Measurements from ENCODE around the gene ECI1. TPM values are rescaled to one million over a fixed set of nuclear protein-coding genes. Genes with fewer than 3 reads are reported as not detected.

ECI1 gene
- 36.9 and 63.9 TPM in 2 replicates for polyA plus RNA-seq (2011; rRNA removed)
- polyA minus RNA-seq (2011; rRNA and poly(A)+ RNA removed), result 12.7 and 15.5 TPM in 2 replicates

DNA sequence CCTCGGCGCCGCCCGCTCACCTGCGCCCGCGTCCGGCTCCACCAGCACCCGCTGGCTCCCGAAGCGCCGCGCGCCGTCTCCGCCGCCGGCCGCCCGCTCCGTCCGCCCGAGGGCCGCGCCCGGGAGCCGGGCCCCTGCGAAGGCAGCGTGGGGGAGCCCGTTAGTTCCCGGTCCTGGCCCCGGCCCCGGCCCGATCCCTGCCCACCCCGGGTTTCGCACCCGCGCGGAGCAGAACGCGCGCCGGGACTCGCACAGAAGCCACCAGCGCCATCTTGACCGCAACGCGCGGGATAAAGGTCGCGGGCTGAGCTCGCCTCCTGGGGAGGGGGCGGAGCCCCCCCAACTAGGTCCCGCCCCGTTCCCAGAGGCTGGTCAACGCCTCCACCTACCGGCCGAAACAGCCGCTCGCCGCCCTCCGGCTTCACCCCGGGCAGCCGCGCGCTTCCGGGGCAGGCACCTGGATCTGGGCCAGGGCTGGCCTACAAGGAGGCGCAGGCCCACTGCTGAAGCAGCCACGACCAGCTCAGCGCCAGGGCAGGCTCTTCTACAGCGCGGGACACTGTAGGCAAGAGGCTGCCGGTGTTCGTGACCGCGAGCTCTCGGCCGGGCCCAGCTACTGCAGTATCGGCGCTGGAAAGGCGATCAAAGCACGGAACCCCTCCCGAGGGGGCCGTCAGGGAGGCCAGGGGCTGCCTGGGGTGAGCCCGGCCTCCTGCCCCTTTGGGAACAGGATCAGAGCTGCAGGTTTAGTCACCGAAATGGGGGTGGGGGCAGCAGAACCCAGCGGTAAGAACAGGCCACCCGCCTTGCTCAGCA lies at the start of gene ECI1:
Gene ECI1, minus strand, starts transcription at position 292 of the 816 bp plus-strand sequence. Its CDS starts 21 bp downstream, at position 271.
- POLR2A ChIA-PET, result no interaction called here
- no peaks in the 10 kb centered on the region for H3K27me3 ChIP-seq (ENCODE audit: control insufficient read depth, insufficient read depth, low read length)
- H3K4me3 ChIP-seq (ENCODE audit: low read depth, low read length), result peak within 1 kb of the TSS; percentile 57
- DNase-seq (ENCODE audit: low read depth), result peak; percentile 56
- CTCF ChIA-PET, result interaction anchor here (0.7 to 1.6 kb wide), 16 partner anchors 11 to 250 kb away, joined by 3 to 5 read pairs (median 3); partner anchors contain the start of genes CASKIN1 and RNPS1
- peak; percentile 74 for TF ChIP-seq CTCF (IDR thresholded peaks at IDR 0.05; ENCODE audit: insufficient read depth, low read depth, low read length)
- peaks cover 23% of the 10 kb centered on the region for H3K36me3 ChIP-seq (ENCODE audit: control insufficient read depth, insufficient read depth, low read length)

DNA sequence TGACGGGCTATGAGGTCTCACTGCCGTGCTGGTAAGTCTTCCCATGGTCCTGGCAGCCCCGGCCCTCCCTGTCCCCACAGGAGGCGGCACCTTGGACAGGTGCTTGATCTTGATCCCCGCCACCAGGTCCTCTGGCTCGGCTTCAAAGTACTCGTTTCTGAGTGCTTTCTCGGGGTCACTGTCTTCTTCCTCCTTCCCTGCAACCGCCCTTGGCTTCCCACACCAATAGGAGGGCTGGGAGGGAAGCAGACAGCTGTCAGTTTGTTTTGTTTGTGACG lies 48.5 kb upstream of the ECI1 start:
- CTCF ChIA-PET, result no interaction called here
- POLR2A ChIA-PET, result no interaction called here

GRCh38 chr16:2299121-2299914 lies 47.9 kb upstream of the ECI1 start:
- TF ChIP-seq CTCF (IDR thresholded peaks at IDR 0.05; ENCODE audit: insufficient read depth, low read depth, low read length), result no peak
- no peak for DNase-seq (ENCODE audit: low read depth)
- Histone ChIP-seq H3K36me3 (ENCODE audit: control insufficient read depth, insufficient read depth, low read length) (no peaks in the 10 kb centered on the region), H3K4me3 (ENCODE audit: low read depth, low read length) (no peak overlapping the region), H3K27me3 (ENCODE audit: control insufficient read depth, insufficient read depth, low read length) (no peaks in the 10 kb centered on the region)
- CTCF ChIA-PET, result no interaction called here
- POLR2A ChIA-PET, result no interaction called here

More for the DNA sequence above, 48.5 kb upstream of the ECI1 start:
- Histone ChIP-seq H3K36me3 (ENCODE audit: control insufficient read depth, insufficient read depth, low read length) (no peaks in the 10 kb centered on the region), H3K4me3 (ENCODE audit: low read depth, low read length) (no peak overlapping the region), H3K27me3 (ENCODE audit: control insufficient read depth, insufficient read depth, low read length) (no peaks in the 10 kb centered on the region)
- no peak for TF ChIP-seq CTCF (IDR thresholded peaks at IDR 0.05; ENCODE audit: insufficient read depth, low read depth, low read length)
- DNase-seq (ENCODE audit: low read depth), result no peak

DNA sequence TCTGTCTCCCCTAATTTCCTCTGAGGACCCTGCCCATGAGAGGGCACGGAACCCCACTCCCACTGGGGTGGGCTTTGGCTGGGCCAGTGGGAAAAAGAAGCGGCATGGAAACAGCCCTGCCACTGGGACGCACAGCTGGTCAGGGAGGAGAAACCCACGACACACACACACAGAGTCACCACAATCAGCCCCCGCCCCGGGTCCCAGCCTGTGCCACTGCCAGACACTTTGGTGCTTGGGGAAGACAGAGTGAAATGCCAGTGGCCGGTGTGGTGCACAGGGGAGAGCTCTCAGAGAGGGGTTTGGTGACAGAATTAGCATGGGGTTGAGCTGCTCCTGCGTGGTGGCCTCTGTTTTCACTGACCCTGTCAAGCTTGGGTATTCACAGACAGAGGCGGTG lies 47.2 kb upstream of the ECI1 start:
- Histone ChIP-seq H3K36me3 (ENCODE audit: control insufficient read depth, insufficient read depth, low read length) (no peaks in the 10 kb centered on the region), H3K4me3 (ENCODE audit: low read depth, low read length) (no peak overlapping the region), H3K27me3 (ENCODE audit: control insufficient read depth, insufficient read depth, low read length) (no peaks in the 10 kb centered on the region)
- POLR2A ChIA-PET, result no interaction called here
- no peak for DNase-seq (ENCODE audit: low read depth)
- CTCF ChIA-PET, result no interaction called here
- TF ChIP-seq CTCF (IDR thresholded peaks at IDR 0.05; ENCODE audit: insufficient read depth, low read depth, low read length), result no peak

- POLR2A ChIA-PET, result interaction anchor here (0.5 kb wide), 1 partner anchor 137 kb away, joined by 9 read pairs; no protein-coding TSS in a partner anchor
- no peaks in the 10 kb centered on the region for H3K27me3 ChIP-seq (ENCODE audit: control insufficient read depth, insufficient read depth, low read length)
- TF ChIP-seq CTCF (IDR thresholded peaks at IDR 0.05; ENCODE audit: insufficient read depth, low read depth, low read length), result no peak
- no peak overlapping the region for H3K4me3 ChIP-seq (ENCODE audit: low read depth, low read length)
- H3K36me3 ChIP-seq (ENCODE audit: control insufficient read depth, insufficient read depth, low read length), result no peaks in the 10 kb centered on the region
- no peak for DNase-seq (ENCODE audit: low read depth)
- CTCF ChIA-PET, result interaction anchor here (0.7 to 2.1 kb wide), 2 partner anchors 11 to 204 kb away, joined by 4 to 10 read pairs; no protein-coding TSS in a partner anchor
These were observed 46.1 kb upstream of the ECI1 start for GRCh38 chr16:2297506-2297860.

Measured in BJ (cell line).